Activated CD8-positive, alpha-beta memory T cell treated with anti-CD3 and anti-CD28 coated beads for 36 hours (primary cell): ENCODE results near the gene ARHGAP25. TPM values are rescaled to one million over a fixed set of nuclear protein-coding genes. Genes with fewer than 3 reads are reported as not detected.

Experiments
- CTCF ChIA-PET: fragments of 350-600 bp; sonication (Branson Sonifier 250); formaldehyde crosslinking; loops from one replicate; lab custom pipeline; 2021; ENCODE audit warnings: antibody characterized with exemption; lab: Charles Lee
- POLR2A ChIA-PET: fragments of 350-600 bp; sonication (Branson Sonifier 250); formaldehyde crosslinking; loops from one replicate; lab custom pipeline; 2021; ENCODE audit warnings: antibody characterized with exemption; lab: Charles Lee
- total RNA-seq, 2 experiments: library from RNA; stranded (reverse); gene quantifications; one replicate each; pipeline ENCODE4 v1.2.3, GENCODE V29; 2021

Gene ARHGAP25
- 10 to 100 TPM; 63.6 to 64.0 TPM for total RNA-seq

GRCh38 chr2:68734688-68735525 lies at the start of gene ARHGAP25:
Gene ARHGAP25 (plus strand): TSS chr2:68734811. CDS start chr2:68735200, 389 bp downstream.
- ChIA-PET CTCF (interaction anchor here (0.8 to 2.2 kb wide), 8 partner anchors 10 to 356 kb away, joined by 3 to 12 read pairs (median 4); no protein-coding TSS in a partner anchor), POLR2A (interaction anchor here (0.5 to 1.7 kb wide), 6 partner anchors 11 to 38 kb away, joined by 3 to 10 read pairs (median 4); no protein-coding TSS in a partner anchor)

DNA sequence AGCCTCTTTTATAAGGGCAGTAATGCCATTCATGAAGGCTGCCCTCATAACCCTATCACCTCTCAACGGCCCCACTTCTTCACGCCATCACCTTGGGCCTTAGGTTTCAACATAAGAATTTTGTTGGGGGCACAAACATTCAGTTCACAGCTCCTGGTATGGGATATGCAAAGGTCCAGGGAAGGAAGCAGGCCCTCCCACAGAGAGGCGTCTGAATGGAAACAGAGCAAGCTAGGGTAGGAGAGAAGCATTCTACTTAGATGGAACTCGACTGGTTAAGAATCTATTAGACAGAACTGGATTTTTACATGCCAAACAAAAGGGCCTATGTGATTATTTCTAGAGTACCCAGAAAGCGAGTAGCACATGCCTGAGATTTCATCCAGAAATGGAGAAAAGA lies 48.4 kb upstream of the ARHGAP25 start:
- CTCF ChIA-PET, result no interaction called here
- POLR2A ChIA-PET, result no interaction called here

DNA sequence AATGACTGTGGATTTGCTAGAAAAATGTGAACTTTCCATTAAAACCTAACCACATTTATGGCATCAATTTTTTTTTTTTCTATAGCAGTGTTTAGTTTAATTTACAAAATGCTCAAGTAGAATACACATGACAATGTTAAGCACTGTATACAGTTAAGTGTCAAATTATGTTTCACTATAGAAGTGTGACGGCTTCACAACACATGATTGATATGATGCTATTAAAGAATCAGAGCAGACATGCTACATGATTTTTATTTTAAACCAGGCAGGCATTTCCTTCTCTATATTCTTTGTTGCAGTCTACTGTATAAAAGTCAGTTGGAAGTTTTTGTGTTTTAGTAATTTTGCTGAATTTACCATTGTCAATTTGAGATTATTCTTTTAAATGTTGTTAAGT lies 47.6 kb upstream of the ARHGAP25 start:
- ChIA-PET CTCF (no interaction called here), POLR2A (no interaction called here)

DNA sequence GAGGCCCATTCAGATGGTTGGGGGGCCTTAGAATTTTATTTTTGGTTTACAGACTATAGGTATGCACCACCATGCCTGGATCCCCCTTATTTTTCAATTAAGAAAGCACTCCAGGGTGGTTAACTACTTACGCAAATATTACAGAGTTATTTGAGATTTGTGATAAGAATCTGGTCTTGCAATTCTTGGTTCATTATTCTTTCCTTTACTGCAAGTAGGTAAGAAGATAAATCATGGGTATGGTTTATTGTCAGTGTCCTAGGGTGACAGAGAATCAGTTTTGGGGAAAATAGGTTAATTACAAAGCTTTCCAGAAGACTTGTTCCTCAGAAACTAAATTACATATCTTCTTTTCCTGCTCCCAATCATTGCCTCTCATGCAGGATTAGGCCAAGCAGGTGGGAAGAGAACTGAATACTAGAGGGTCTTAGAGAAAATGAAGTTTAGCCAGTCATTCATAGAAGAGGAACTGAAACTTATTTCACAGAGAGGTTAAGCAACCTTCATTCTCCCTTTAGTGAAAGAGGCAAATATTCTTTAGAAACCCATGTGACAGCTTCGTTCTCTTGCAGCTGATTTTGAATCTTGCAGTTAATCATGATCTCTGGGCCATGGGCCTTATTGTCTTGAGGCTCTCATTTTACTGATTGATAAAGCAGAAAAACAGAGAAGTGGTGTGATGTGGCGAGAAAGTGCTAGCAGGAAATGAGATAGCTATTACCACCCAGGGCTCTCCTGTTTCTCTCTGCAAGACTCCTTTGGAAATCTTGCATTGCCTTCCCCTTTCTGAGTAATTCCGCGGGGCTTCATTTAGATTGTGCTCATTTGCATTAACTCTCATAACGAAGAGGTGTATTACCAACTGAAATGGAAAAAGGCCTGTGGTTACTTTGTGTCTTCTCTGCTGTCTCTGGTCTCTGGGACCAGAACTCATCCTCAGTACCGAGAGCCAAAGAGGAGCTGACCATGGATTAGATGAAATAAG lies 44.8 kb upstream of the ARHGAP25 start:
- ChIA-PET POLR2A (no interaction called here), CTCF (interaction anchor here (1.0 to 1.5 kb wide), 2 partner anchors 18 to 253 kb away, joined by 3 read pairs; no protein-coding TSS in a partner anchor)

- ChIA-PET CTCF (interaction anchor here (1.0 to 1.5 kb wide), 2 partner anchors 17 to 252 kb away, joined by 3 read pairs; no protein-coding TSS in a partner anchor), POLR2A (no interaction called here)
Measured at GRCh38 chr2:68690851-68691250, 43.8 kb upstream of the ARHGAP25 start.

- ChIA-PET POLR2A (interaction anchor here (0.7 kb wide), 1 partner anchor 53 kb away, joined by 3 read pairs; no protein-coding TSS in a partner anchor), CTCF (no interaction called here)
Measured at GRCh38 chr2:68692511-68692910, 42.1 kb upstream of the ARHGAP25 start.

DNA sequence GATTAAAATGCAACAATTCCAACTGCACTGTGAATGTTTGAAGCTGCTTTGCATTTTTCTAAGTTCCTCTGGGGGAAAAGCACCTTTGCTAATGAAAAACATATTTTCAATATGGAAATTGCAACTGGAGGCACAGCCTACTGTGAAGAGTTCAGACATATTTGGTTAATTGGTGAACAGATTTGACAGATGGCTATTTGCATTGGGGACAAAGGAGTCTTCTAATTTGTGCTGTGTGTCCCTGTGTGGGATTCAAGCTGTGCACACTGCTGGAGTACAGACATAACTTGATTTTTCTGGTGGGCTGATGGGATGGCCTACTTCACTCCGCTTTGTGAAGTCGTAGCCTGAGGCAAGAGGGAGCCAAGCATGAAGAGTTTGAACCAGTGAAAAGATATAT lies 40.7 kb upstream of the ARHGAP25 start:
- ChIA-PET CTCF (no interaction called here), POLR2A (no interaction called here)

DNA sequence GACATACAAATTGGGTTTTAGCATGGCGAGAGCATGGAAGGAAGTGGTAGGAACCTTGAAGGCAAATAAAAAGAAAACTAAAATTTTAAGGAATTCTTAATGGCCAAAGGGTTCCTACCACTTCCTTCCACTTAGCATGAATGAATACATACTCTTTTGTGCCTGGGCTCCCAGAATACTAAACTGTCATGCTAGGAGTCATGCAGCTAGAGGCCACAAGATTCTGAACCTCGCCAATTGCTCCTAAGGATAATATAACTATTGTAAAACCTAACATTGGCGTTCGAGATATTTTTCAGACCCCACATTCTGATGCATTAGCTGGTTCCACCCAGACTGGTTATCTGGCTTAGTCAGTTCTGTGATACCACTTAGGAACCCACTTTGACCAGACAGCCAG lies 38.6 kb upstream of the ARHGAP25 start:
- ChIA-PET CTCF (no interaction called here), POLR2A (no interaction called here)

DNA sequence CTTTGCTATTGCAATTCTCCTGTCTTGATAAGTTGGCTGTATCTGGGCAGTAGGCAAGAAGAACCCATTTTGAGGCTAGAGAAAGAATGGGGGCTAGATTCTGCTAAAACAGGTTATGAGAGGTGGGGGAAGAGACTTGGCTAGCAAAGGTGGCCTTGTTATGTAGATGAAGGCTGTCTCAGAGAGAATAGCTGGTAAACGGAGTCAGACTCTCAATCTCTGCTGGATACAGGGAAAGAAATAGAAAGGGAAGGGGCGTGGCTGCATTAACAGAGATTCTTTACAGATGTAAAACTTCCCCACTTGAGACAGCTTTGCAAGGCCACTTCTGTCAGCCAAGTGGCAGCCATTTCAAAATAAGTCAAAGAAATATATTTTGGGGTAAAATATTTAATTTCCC lies 38.1 kb upstream of the ARHGAP25 start:
- POLR2A ChIA-PET, result no interaction called here
- CTCF ChIA-PET, result no interaction called here

DNA sequence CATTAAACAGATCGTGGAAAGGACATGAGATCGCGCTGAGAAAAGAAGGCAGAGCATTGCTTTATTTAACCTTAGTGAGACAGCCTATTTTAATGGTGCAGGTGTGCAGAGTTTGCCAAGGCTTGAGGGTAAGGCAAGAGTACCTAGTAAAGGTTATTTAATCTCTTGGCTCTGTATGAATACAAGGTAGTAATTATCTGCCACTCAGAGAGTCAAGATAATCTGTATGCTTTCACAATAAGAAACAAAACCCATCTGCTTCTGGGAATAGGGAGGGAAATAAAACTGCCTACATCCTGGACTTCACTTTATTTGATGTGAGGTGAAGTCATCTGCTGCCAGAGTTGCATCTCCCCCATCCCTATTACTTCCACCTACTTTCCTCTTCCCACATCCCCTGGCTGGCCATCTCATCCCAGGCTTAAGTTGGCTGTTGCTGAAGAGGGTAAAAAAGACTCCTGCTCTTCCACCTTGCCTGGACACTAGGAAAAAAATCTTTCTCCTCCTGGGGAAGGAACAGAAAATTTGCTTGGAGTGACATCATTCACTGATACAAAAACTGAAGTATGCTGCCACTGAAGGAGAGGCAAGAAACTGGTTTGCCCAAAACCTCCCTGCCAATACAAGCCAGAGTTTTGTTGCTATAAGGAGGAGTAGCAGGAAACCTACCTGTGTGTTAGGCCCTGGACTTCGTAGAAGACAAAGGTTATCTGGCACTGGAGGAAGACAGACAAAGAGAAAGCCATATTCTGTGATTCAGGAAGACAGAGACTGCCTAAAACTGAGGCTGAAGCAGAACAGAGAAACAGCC lies 35.8 kb upstream of the ARHGAP25 start:
- CTCF ChIA-PET, result interaction anchor here (1.2 kb wide), 1 partner anchor 53 kb away, joined by 3 read pairs; no protein-coding TSS in a partner anchor
- POLR2A ChIA-PET, result no interaction called here

- CTCF ChIA-PET, result no interaction called here
- POLR2A ChIA-PET, result no interaction called here
Measured at GRCh38 chr2:68700560-68700959, 34.1 kb upstream of the ARHGAP25 start.

GRCh38 chr2:68706637-68707036 lies 28.0 kb upstream of the ARHGAP25 start:
- CTCF ChIA-PET, result no interaction called here
- POLR2A ChIA-PET, result no interaction called here

DNA sequence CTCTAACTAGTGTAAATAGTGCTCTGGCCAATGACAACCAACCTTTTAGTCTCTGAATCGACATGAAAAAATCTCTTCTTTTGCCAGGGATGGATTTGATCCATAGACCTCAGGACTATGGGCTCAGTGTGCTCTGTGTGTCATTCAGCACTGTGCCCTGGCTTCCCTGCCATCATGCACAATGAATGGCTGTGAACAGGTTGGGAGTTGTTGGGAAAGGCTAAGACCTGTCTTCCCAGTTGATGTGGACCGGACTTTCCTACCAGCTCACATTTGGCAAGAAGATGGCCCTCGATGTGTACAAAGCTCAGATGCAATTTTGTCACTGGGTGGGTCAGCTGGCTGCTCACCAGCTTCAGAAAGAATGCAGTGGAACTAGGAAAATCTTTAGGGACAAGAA lies 26.0 kb upstream of the ARHGAP25 start:
- ChIA-PET CTCF (interaction anchor here (0.8 to 2.8 kb wide), 11 partner anchors 18 to 244 kb away, joined by 3 to 8 read pairs (median 4); no protein-coding TSS in a partner anchor), POLR2A (interaction anchor here (0.7 kb wide), 1 partner anchor 216 kb away, joined by 4 read pairs; no protein-coding TSS in a partner anchor)

DNA sequence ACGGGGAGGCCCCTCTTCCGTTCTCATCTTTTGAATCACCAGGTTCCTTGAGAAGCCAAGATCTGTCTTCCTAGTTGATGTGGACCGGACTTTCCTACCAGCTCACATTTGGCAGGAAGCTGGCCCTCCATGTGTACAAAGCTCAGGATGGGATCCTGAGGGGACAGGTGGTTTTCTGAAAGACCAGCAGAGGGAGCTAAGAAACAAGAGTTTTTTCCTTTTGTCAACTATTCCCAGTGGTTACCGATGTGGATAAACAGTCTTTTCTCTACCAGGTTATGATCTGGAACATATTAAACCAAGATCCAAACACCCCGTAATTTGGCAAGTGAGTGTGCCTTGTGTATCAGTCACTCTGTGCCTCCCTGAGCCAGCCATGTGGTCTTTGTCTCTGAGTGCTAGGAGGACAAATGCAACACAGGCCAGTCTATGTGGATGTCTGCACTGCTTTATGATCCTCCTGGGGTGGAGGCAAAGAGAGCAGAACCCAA lies 25.1 kb upstream of the ARHGAP25 start:
- ChIA-PET POLR2A (no interaction called here), CTCF (interaction anchor here (0.6 to 2.8 kb wide), 14 partner anchors 12 to 349 kb away, joined by 3 to 8 read pairs (median 4); no protein-coding TSS in a partner anchor)

- ChIA-PET POLR2A (no interaction called here), CTCF (interaction anchor here (1.0 to 2.8 kb wide), 6 partner anchors 94 to 247 kb away, joined by 3 to 9 read pairs (median 5); no protein-coding TSS in a partner anchor)
Measured at GRCh38 chr2:68710336-68710735, 24.3 kb upstream of the ARHGAP25 start.

- ChIA-PET POLR2A (no interaction called here), CTCF (interaction anchor here (1.0 to 2.8 kb wide), 5 partner anchors 93 to 247 kb away, joined by 3 to 9 read pairs (median 4); no protein-coding TSS in a partner anchor)
Measured at GRCh38 chr2:68710756-68711155, 23.9 kb upstream of the ARHGAP25 start.

GRCh38 chr2:68714866-68715265 lies 19.7 kb upstream of the ARHGAP25 start:
- CTCF ChIA-PET, result interaction anchor here (1.5 to 2.5 kb wide), 3 partner anchors 17 to 53 kb away, joined by 3 to 10 read pairs (median 6); no protein-coding TSS in a partner anchor

More at GRCh38 chr2:68714866-68715265, 19.7 kb upstream of the ARHGAP25 start:
- POLR2A ChIA-PET, result interaction anchor here (0.6 kb wide), 2 partner anchors 60 to 211 kb away, joined by 3 to 6 read pairs; no protein-coding TSS in a partner anchor
